GM12878 (cell line): ENCODE results near the gene NFKBIZ. TPM values are rescaled to one million over a fixed set of nuclear protein-coding genes. Genes with fewer than 3 reads are reported as not detected.

Experiments
- ATAC-seq: fragments of 200-7000 bp; cut with Tn5 transposase; 3 replicates; pipeline ENCODE4 v1.9.1; 2020; ENCODE audit warnings: mild to moderate bottlenecking, moderate library complexity
- BruUV-seq: library from RNA; stranded (reverse); fragments of 400-500 nt; replicated peaks from 2 replicates; lab custom pipeline; 2021; lab: Mats Ljungman, UMichigan
- CTCF ChIA-PET: fragments of 300-600 bp; sonication (Branson Sonifier 250); formaldehyde crosslinking; extraction: SDS; loops from one replicate; lab custom pipeline; 2021; ENCODE audit warnings: inconsistent platforms; lab: Yijun Ruan, JAX
- POLR2A ChIA-PET: fragments of 350-600 bp; formaldehyde crosslinking; extraction: SDS; loops from one replicate; lab custom pipeline; 2021; ENCODE audit warnings: inconsistent platforms; lab: Charles Lee
- RAD21 ChIA-PET: fragments of 300-600 bp; sonication (Branson Sonifier 250); formaldehyde crosslinking; loops from one replicate; lab custom pipeline; 2023; ENCODE audit warnings: antibody characterized with exemption; ENCODE audit not compliant: unreplicated experiment; lab: Charles Lee
- SMC1A ChIA-PET: fragments of 300-600 bp; sonication (Branson Sonifier 250); formaldehyde crosslinking; loops from one replicate; lab custom pipeline; 2023; ENCODE audit not compliant: unreplicated experiment, uncharacterized antibody; lab: Charles Lee
- DNase-seq: peaks from one replicate; pipeline ENCODE4 v3.0.0-alpha.2; 2011; ENCODE audit warnings: low read depth, low spot score
- FAIRE-seq: peaks from 3 replicates; lab custom pipeline; 2011; peaks lifted over from hg19 to GRCh38; lab: Jason Lieb, UNC
- H2AFZ ChIP-seq: 2 replicates; pipeline ENCODE4 v1.6.0; 2011; ENCODE audit warnings: low read depth, low read length, control low read depth; ENCODE audit not compliant: control insufficient read depth
- H3K27ac ChIP-seq: 2 replicates; pipeline ENCODE4 v1.5.1; 2011; ENCODE audit warnings: control low read depth; ENCODE audit not compliant: control insufficient read depth, insufficient read depth
- H3K27me3 ChIP-seq, 2 experiments: replicated peaks in 1 of 2; 2 replicates each; pipeline versions ENCODE4 v1.6.0 to v1.6.1; 2011; ENCODE audit warnings: low read length in 1 of 2; ENCODE audit not compliant: control insufficient read depth in 2 of 2, insufficient read depth in 2 of 2
- H3K36me3 ChIP-seq, 2 experiments: 2 replicates each; pipeline ENCODE4 v1.5.1; 2011; ENCODE audit warnings: low read length in 1 of 2; ENCODE audit not compliant: control insufficient read depth in 2 of 2, insufficient read depth in 2 of 2
- H3K4me1 ChIP-seq: 2 replicates; pipeline ENCODE4 v1.6.1; 2011; ENCODE audit warnings: mild to moderate bottlenecking, low read length, moderate library complexity, mixed read lengths; ENCODE audit not compliant: control insufficient read depth, insufficient read depth
- H3K4me2 ChIP-seq: 2 replicates; pipeline ENCODE4 v1.6.0; 2011; ENCODE audit warnings: control low read depth; ENCODE audit not compliant: control insufficient read depth, insufficient read depth
- H3K4me3 ChIP-seq: fragments of 200-600 bp; sonication (generic); 2 replicates; pipeline ENCODE4 v1.5.1; 2016
- H3K79me2 ChIP-seq: 2 replicates; pipeline ENCODE4 v1.6.0; 2011; ENCODE audit warnings: low read length; ENCODE audit not compliant: control insufficient read depth, insufficient read depth
- H3K9ac ChIP-seq: 2 replicates; pipeline ENCODE4 v1.8.0; 2011; ENCODE audit warnings: low read length, control low read depth, mixed read lengths; ENCODE audit not compliant: control insufficient read depth, insufficient read depth
- H3K9me3 ChIP-seq: replicated peaks from 3 replicates; pipeline ENCODE4 v1.5.1; 2011; ENCODE audit warnings: mild to moderate bottlenecking, low read length; ENCODE audit not compliant: control insufficient read depth, insufficient read depth
- H4K20me1 ChIP-seq: 2 replicates; pipeline ENCODE4 v1.6.0; 2011; ENCODE audit not compliant: control insufficient read depth, insufficient read depth
- BMI1 ChIP-seq: fragments of 450-650 bp; IDR thresholded peaks from 2 replicates; pipeline ENCODE4 v1.6.1; 2016; ENCODE audit warnings: mild to moderate bottlenecking, moderate library complexity, borderline replicate concordance
- CBX3 ChIP-seq: fragments of 200-600 bp; sonication (generic); IDR thresholded peaks from 2 replicates; pipeline ENCODE4 v1.6.1; 2016; ENCODE audit warnings: low read depth, borderline replicate concordance
- CREM ChIP-seq: IDR thresholded peaks from 2 replicates; pipeline ENCODE4 v1.6.1; 2014; ENCODE audit warnings: antibody characterized with exemption, low read depth
- E2F8 ChIP-seq: fragments of 450-650 bp; IDR thresholded peaks from 2 replicates; pipeline ENCODE4 v1.6.1; 2018; ENCODE audit warnings: mild to moderate bottlenecking, low read depth, moderate library complexity; ENCODE audit not compliant: partially characterized antibody
- EGR1 ChIP-seq, 2 experiments: IDR thresholded peaks; 1 replicate in 1 of 2; 2 replicates in 1 of 2; pipeline ENCODE4 v1.6.1; 2011 to 2012; ENCODE audit warnings: low read depth in 2 of 2, low read length in 2 of 2, borderline replicate concordance in 1 of 2, mild to moderate bottlenecking in 1 of 2, moderate library complexity in 1 of 2
- HDAC6 ChIP-seq: fragments of 200-600 bp; sonication (generic); IDR thresholded peaks from one replicate; pipeline ENCODE4 v1.8.0; 2017; ENCODE audit warnings: antibody characterized with exemption; ENCODE audit not compliant: unreplicated experiment
- KAT2A ChIP-seq: conservative IDR thresholded peaks from 2 replicates; pipeline ENCODE4 v1.6.1; 2011; ENCODE audit warnings: low read depth, low read length; ENCODE audit not compliant: control insufficient read depth
- KLF5 ChIP-seq: fragments of 450-650 bp; IDR thresholded peaks from 2 replicates; pipeline ENCODE4 v1.6.1; 2014; ENCODE audit warnings: mild to moderate bottlenecking; ENCODE audit not compliant: partially characterized antibody
- MYC ChIP-seq: IDR thresholded peaks from 2 replicates; pipeline ENCODE4 v1.6.1; 2011; ENCODE audit warnings: mild to moderate bottlenecking, low read length, moderate library complexity, inconsistent platforms; ENCODE audit not compliant: insufficient read depth, insufficient replicate concordance, insufficient read length, severe bottlenecking
- STAT1 ChIP-seq: fragments of 450-650 bp; conservative IDR thresholded peaks from 2 replicates; pipeline ENCODE4 v1.6.1; 2014; ENCODE audit warnings: antibody characterized with exemption, mild to moderate bottlenecking
- ZBTB4 ChIP-seq: fragments of 450-650 bp; formaldehyde crosslinking; IDR thresholded peaks from 2 replicates; pipeline ENCODE4 v1.4.0; 2022; ENCODE audit warnings: mild to moderate bottlenecking, moderate library complexity
- ZNF207 ChIP-seq: fragments of 450-650 bp; IDR thresholded peaks from 2 replicates; pipeline ENCODE4 v1.6.1; 2014; ENCODE audit warnings: antibody characterized with exemption, mild to moderate bottlenecking, borderline replicate concordance
- WGBS: methylation state at CpG from one replicate; pipeline ENCODE4 v1.1.6; 2016; ENCODE audit warnings: low lambda C conversion rate; ENCODE audit not compliant: insufficient replicate concordance, insufficient coverage; ENCODE audit errors: missing lambda C conversion rate; 5-methylcytosine and 5-hydroxymethylcytosine counted together
- in situ Hi-C: fragments of 300-500 bp; cut with MboI; formaldehyde crosslinking; loops from 9 replicates; pipeline ENCODE4 v1.14.3; 2018; ENCODE audit warnings: mixed read lengths
- intact Hi-C: fragments of 100-400 bp; cut with micrococcal nuclease; formaldehyde crosslinking; loops from one replicate; pipeline ENCODE4 v1.14.2; 2022; ENCODE audit not compliant: unreplicated experiment
- polyA plus RNA-seq, 11 experiments: library from polyadenylated mRNA; depleted of rRNA in 4 of 11; unstranded in 6 of 11; stranded (reverse) in 5 of 11; fragments of >200 nt; fragmentation: Nextera tagmentation in 4 of 11; fragmentation: Illumina TruSeq in 1 of 11; extraction: Ambion mirVana in 4 of 11; extraction: Trizol in 1 of 11; gene quantifications; 1 replicate in 1 of 11; 2 replicates in 10 of 11; pipeline versions ENCODE4 v1.2.1 to v1.2.3, GENCODE V29; 2011 to 2016; ENCODE audit warnings: inconsistent platforms in 2 of 11, missing spikeins in 2 of 11, low read depth in 1 of 11
- total RNA-seq, 4 experiments: library from RNA; depleted of rRNA in 3 of 4; stranded (reverse); fragments of >200 nt in 3 of 4; fragmentation: Illumina TruSeq in 1 of 4; extraction: Trizol in 1 of 4; gene quantifications; 2 replicates each; pipeline versions ENCODE4 v1.2.1 to v1.2.3, GENCODE V29; 2013 to 2021

Gene NFKBIZ
- total and polyA plus RNA-seq, 10 of the 15 experiments (the other 5 are each of a cell fraction or from before 2014, with no cell fraction given), result 6.3 to 53.8 (median 17.3) TPM

GRCh38 chr3:101816215-101817149, 32.8 kb upstream of the NFKBIZ start:
- RAD21 ChIA-PET, result interaction anchor here (0.7 to 3.6 kb wide), 14 partner anchors 11 to 412 kb away, joined by 3 to 58 read pairs (median 8); partner anchors contain the start of gene NFKBIZ
- DNase-seq, result no peak
- no peak overlapping the region for H3K27ac ChIP-seq
- intact Hi-C loops (no loop called here), in situ Hi-C loops (no loop called here)
- no peak overlapping the region for H3K4me2 ChIP-seq
- no peak overlapping the region for H3K4me3 ChIP-seq
- POLR2A ChIA-PET, result interaction anchor here (1.4 to 2.8 kb wide), 2 partner anchors 11 to 15 kb away, joined by 6 to 16 read pairs; no protein-coding TSS in a partner anchor
- no peak overlapping the region for H3K9ac ChIP-seq
- no peaks in the 10 kb centered on the region for H3K27me3 ChIP-seq
- TF ChIP-seq MYC, result no peak
- no peak for TF ChIP-seq KAT2A
- TF ChIP-seq KLF5, result no peak
- no peak for TF ChIP-seq CREM
- no peak for TF ChIP-seq ZNF207
- no peak for TF ChIP-seq HDAC6
- TF ChIP-seq BMI1, result no peak
- no peak for TF ChIP-seq STAT1
- TF ChIP-seq E2F8, result no peak
- no peak for TF ChIP-seq CBX3
- no peak for TF ChIP-seq EGR1 (IDR thresholded peaks at IDR 0.05; ENCODE audit: borderline replicate concordance in 1 of 2, low read depth in 2 of 2, low read length in 2 of 2)
- no peak for TF ChIP-seq ZBTB4 (CRISPR knock-in tag)
- WGBS, result 92% methylated on average over 4 of the region's 4 CpGs
- H3K9me3 ChIP-seq, result peaks cover 5% of the 10 kb centered on the region; the same call in 2 of the 3 replicates
- peaks cover 1 to 5% of the 10 kb centered on the region in 2 experiments for H3K36me3 ChIP-seq
- H3K4me1 ChIP-seq, result peaks cover 29% of the 10 kb centered on the region
- no TSS peak for BruUV-seq
- CTCF ChIA-PET, result interaction anchor here (0.9 to 4.0 kb wide), 8 partner anchors 10 to 412 kb away, joined by 3 to 76 read pairs (median 8); no protein-coding TSS in a partner anchor
- H3K79me2 ChIP-seq, result no peaks in the 10 kb centered on the region
- ATAC-seq, result no peak
- no peak for FAIRE-seq
- SMC1A ChIA-PET, result interaction anchor here (0.8 to 19.7 kb wide), 12 partner anchors 8 to 409 kb away, joined by 3 to 949 read pairs (median 8); no protein-coding TSS in a partner anchor
- H4K20me1 ChIP-seq, result no peaks in the 10 kb centered on the region
- H2AFZ ChIP-seq, result no peak overlapping the region
